Loucy (cell line): ENCODE measurements around the gene RGMB.

Experiments used
- EZH2phosphoT487 ChIP-seq: fragments of 200-600 bp; IDR thresholded peaks from 2 replicates; pipeline ENCODE4 v1.6.1; 2018; ENCODE audit warnings: antibody characterized with exemption, mild to moderate bottlenecking, moderate library complexity, borderline replicate concordance
- TF ChIP-seq, protein P1 (sequence below): fragments of 200-600 bp; sonication (generic); conservative IDR thresholded peaks from 2 replicates; pipeline ENCODE4 v1.5.1; 2014; ENCODE audit warnings: mild to moderate bottlenecking, antibody characterized with exemption, low read length

DNA sequence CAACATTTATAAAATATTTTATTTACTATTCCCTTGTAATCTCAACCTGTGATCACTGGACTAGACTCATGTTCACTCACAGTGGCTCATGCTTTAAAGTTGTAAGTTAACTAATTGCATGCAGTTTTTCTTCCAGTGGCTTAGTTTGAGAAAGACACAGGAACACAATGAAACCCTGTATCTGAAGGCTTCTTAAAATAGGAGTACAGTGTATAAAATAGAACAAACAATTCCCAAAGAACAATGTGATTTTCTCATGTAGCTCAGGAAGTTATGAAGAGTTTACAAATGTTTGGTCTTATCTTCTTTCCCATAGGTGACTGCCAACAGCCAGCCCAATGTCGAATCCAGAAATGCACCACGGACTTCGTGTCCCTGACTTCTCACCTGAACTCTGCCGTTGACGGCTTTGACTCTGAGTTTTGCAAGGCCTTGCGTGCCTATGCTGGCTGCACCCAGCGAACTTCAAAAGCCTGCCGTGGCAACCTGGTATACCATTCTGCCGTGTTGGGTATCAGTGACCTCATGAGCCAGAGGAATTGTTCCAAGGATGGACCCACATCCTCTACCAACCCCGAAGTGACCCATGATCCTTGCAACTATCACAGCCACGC is 5.9 kb downstream of the RGMB start:
- TF ChIP-seq, protein P1, sequence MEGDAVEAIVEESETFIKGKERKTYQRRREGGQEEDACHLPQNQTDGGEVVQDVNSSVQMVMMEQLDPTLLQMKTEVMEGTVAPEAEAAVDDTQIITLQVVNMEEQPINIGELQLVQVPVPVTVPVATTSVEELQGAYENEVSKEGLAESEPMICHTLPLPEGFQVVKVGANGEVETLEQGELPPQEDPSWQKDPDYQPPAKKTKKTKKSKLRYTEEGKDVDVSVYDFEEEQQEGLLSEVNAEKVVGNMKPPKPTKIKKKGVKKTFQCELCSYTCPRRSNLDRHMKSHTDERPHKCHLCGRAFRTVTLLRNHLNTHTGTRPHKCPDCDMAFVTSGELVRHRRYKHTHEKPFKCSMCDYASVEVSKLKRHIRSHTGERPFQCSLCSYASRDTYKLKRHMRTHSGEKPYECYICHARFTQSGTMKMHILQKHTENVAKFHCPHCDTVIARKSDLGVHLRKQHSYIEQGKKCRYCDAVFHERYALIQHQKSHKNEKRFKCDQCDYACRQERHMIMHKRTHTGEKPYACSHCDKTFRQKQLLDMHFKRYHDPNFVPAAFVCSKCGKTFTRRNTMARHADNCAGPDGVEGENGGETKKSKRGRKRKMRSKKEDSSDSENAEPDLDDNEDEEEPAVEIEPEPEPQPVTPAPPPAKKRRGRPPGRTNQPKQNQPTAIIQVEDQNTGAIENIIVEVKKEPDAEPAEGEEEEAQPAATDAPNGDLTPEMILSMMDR = no peak
- TF ChIP-seq EZH2phosphoT487 = no peak
